ENCODE measurements around the gene C6orf132. TPM values are rescaled to one million over a fixed set of nuclear protein-coding genes. Genes with fewer than 3 reads are reported as not detected.

The C6orf132 gene
- total RNA-seq, 2 experiments from 2014 or later, result 0.02 TPM; not detected in 1

GRCh38 chr6:42090819-42091717 lies 51.4 kb downstream of the C6orf132 start:
- DNase-seq, result no peak
- Mint-ChIP-seq H3K27me3 (no peaks in the 10 kb centered on the region), H3K36me3 (ENCODE audit: low read depth) (no peaks in the 10 kb centered on the region), H3K9me3 (no peaks in the 10 kb centered on the region), H3K4me1 (no peaks in the 10 kb centered on the region), H3K4me3 (no peak overlapping the region), H3K27ac (no peak overlapping the region)
- POLR2A ChIA-PET, result no interaction called here
- CTCF ChIA-PET, result interaction anchor here (2.2 to 10.6 kb wide), 2 partner anchors 13 to 33 kb away, joined by 9 to 62 read pairs; no protein-coding TSS in a partner anchor

- Mint-ChIP-seq H3K4me1 (no peaks in the 10 kb centered on the region), H3K27ac (no peak overlapping the region), H3K27me3 (no peaks in the 10 kb centered on the region), H3K4me3 (no peak overlapping the region), H3K9me3 (no peaks in the 10 kb centered on the region), H3K36me3 (ENCODE audit: low read depth) (no peaks in the 10 kb centered on the region)
- ChIA-PET POLR2A (no interaction called here), CTCF (interaction anchor here (0.6 to 10.6 kb wide), 4 partner anchors 9 to 154 kb away, joined by 3 to 62 read pairs (median 5); no protein-coding TSS in a partner anchor)
- DNase-seq, result no peak
Observed at GRCh38 chr6:42088101-42088591, 54.3 kb downstream of the C6orf132 start.

GRCh38 chr6:42086046-42087035 lies 56.1 kb downstream of the C6orf132 start:
- ChIA-PET POLR2A (no interaction called here), CTCF (interaction anchor here (0.6 to 10.6 kb wide), 6 partner anchors 9 to 477 kb away, joined by 3 to 62 read pairs (median 4); partner anchors contain the start of gene UBR2)
- H3K4me3 Mint-ChIP-seq, result no peak overlapping the region
- H3K27ac Mint-ChIP-seq, result no peak overlapping the region
- DNase-seq, result no peak
- no peaks in the 10 kb centered on the region for H3K36me3 Mint-ChIP-seq (ENCODE audit: low read depth)
- H3K4me1 Mint-ChIP-seq, result no peaks in the 10 kb centered on the region
- no peaks in the 10 kb centered on the region for H3K9me3 Mint-ChIP-seq
- no peaks in the 10 kb centered on the region for H3K27me3 Mint-ChIP-seq

GRCh38 chr6:42084889-42085288 lies 57.5 kb downstream of the C6orf132 start:
- no peak for DNase-seq
- Mint-ChIP-seq H3K4me1 (no peaks in the 10 kb centered on the region), H3K9me3 (no peaks in the 10 kb centered on the region), H3K27me3 (no peaks in the 10 kb centered on the region), H3K36me3 (ENCODE audit: low read depth) (peaks cover 4% of the 10 kb centered on the region), H3K27ac (no peak overlapping the region), H3K4me3 (no peak overlapping the region)
- POLR2A ChIA-PET, result no interaction called here
- CTCF ChIA-PET, result interaction anchor here (1.3 kb wide), 1 partner anchor 13 kb away, joined by 3 read pairs; no protein-coding TSS in a partner anchor

- CTCF ChIA-PET, result interaction anchor here (1.3 to 3.3 kb wide), 3 partner anchors 14 to 39 kb away, joined by 3 to 17 read pairs (median 3); no protein-coding TSS in a partner anchor
- no peaks in the 10 kb centered on the region for H3K4me1 Mint-ChIP-seq
Observed at GRCh38 chr6:42083530-42083929, 58.9 kb downstream of the C6orf132 start.

GRCh38 chr6:42079941-42080464 lies 62.4 kb downstream of the C6orf132 start:
- POLR2A ChIA-PET, result no interaction called here

More at GRCh38 chr6:42083530-42083929, 58.9 kb downstream of the C6orf132 start:
- no peak overlapping the region for H3K27ac Mint-ChIP-seq
- no peak for DNase-seq
- H3K9me3 Mint-ChIP-seq, result no peaks in the 10 kb centered on the region
- H3K4me3 Mint-ChIP-seq, result no peak overlapping the region
- POLR2A ChIA-PET, result no interaction called here
- peaks cover 12% of the 10 kb centered on the region for H3K36me3 Mint-ChIP-seq (ENCODE audit: low read depth)
- no peaks in the 10 kb centered on the region for H3K27me3 Mint-ChIP-seq

GRCh38 chr6:42078386-42078785 lies 64.0 kb downstream of the C6orf132 start:
- no peaks in the 10 kb centered on the region for H3K27me3 Mint-ChIP-seq
- no peak overlapping the region for H3K27ac Mint-ChIP-seq
- no peaks in the 10 kb centered on the region for H3K4me1 Mint-ChIP-seq
- no peaks in the 10 kb centered on the region for H3K9me3 Mint-ChIP-seq
- peaks cover 40% of the 10 kb centered on the region for H3K36me3 Mint-ChIP-seq (ENCODE audit: low read depth)
- POLR2A ChIA-PET, result interaction anchor here (0.8 kb wide), 1 partner anchor 10 kb away, joined by 5 read pairs; no protein-coding TSS in a partner anchor
- no peak for DNase-seq
- H3K4me3 Mint-ChIP-seq, result no peak overlapping the region
- CTCF ChIA-PET, result interaction anchor here (1.1 to 1.9 kb wide), 5 partner anchors 10 to 251 kb away, joined by 3 to 4 read pairs (median 3); no protein-coding TSS in a partner anchor

More at GRCh38 chr6:42079941-42080464, 62.4 kb downstream of the C6orf132 start:
- Mint-ChIP-seq H3K27me3 (no peaks in the 10 kb centered on the region), H3K36me3 (ENCODE audit: low read depth) (peaks cover 32% of the 10 kb centered on the region), H3K27ac (no peak overlapping the region), H3K4me3 (no peak overlapping the region), H3K9me3 (no peaks in the 10 kb centered on the region), H3K4me1 (no peaks in the 10 kb centered on the region)
- DNase-seq, result no peak
- CTCF ChIA-PET, result interaction anchor here (0.5 to 1.9 kb wide), 5 partner anchors 8 to 456 kb away, joined by 3 to 4 read pairs (median 3); no protein-coding TSS in a partner anchor

- Mint-ChIP-seq H3K4me3 (no peak overlapping the region), H3K4me1 (no peaks in the 10 kb centered on the region), H3K9me3 (no peaks in the 10 kb centered on the region), H3K27me3 (no peaks in the 10 kb centered on the region), H3K27ac (no peak overlapping the region), H3K36me3 (ENCODE audit: low read depth) (peaks cover 50% of the 10 kb centered on the region)
- POLR2A ChIA-PET, result no interaction called here
- CTCF ChIA-PET, result interaction anchor here (2.1 kb wide), 1 partner anchor 29 kb away, joined by 13 read pairs; no protein-coding TSS in a partner anchor
- peak; percentile 61 for DNase-seq
Observed at GRCh38 chr6:42075159-42075838, 67.1 kb downstream of the C6orf132 start.

- ChIA-PET POLR2A (interaction anchor here (0.7 kb wide), 1 partner anchor 7 kb away, joined by 3 read pairs; no protein-coding TSS in a partner anchor), CTCF (interaction anchor here (0.7 to 2.7 kb wide), 4 partner anchors 15 to 31 kb away, joined by 3 to 13 read pairs (median 4); no protein-coding TSS in a partner anchor)
- no peak overlapping the region for H3K27ac Mint-ChIP-seq
- H3K36me3 Mint-ChIP-seq (ENCODE audit: low read depth), result peaks cover 38% of the 10 kb centered on the region
- H3K4me1 Mint-ChIP-seq, result no peaks in the 10 kb centered on the region
- no peak for DNase-seq
- no peak overlapping the region for H3K4me3 Mint-ChIP-seq
- no peaks in the 10 kb centered on the region for H3K9me3 Mint-ChIP-seq
- no peaks in the 10 kb centered on the region for H3K27me3 Mint-ChIP-seq
Observed at GRCh38 chr6:42073287-42073686, 69.1 kb downstream of the C6orf132 start.

- no peak overlapping the region for H3K4me3 Mint-ChIP-seq
- no peaks in the 10 kb centered on the region for H3K27me3 Mint-ChIP-seq
- no peaks in the 10 kb centered on the region for H3K4me1 Mint-ChIP-seq
- ChIA-PET POLR2A (no interaction called here), CTCF (interaction anchor here (0.5 to 2.7 kb wide), 4 partner anchors 15 to 178 kb away, joined by 3 to 6 read pairs (median 3); no protein-coding TSS in a partner anchor)
- H3K27ac Mint-ChIP-seq, result peak overlapping the region; percentile 32
- no peaks in the 10 kb centered on the region for H3K9me3 Mint-ChIP-seq
- H3K36me3 Mint-ChIP-seq (ENCODE audit: low read depth), result peaks cover 30% of the 10 kb centered on the region
- no peak for DNase-seq
Observed at GRCh38 chr6:42071881-42072583, 70.4 kb downstream of the C6orf132 start.

All from activated CD4-positive, alpha-beta T cell treated with anti-CD3 and anti-CD28 coated beads, Interleukin-2, amount 10 ng/mL, durations not matched to agents 7 days and 5 days (primary cell).